Measurements from ENCODE around the gene OGT. TPM values are rescaled to one million over a fixed set of nuclear protein-coding genes. Genes with fewer than 3 reads are reported as not detected.

Gene OGT
- total RNA-seq, 1 experiment from 2014 or later, result 143 TPM

DNA sequence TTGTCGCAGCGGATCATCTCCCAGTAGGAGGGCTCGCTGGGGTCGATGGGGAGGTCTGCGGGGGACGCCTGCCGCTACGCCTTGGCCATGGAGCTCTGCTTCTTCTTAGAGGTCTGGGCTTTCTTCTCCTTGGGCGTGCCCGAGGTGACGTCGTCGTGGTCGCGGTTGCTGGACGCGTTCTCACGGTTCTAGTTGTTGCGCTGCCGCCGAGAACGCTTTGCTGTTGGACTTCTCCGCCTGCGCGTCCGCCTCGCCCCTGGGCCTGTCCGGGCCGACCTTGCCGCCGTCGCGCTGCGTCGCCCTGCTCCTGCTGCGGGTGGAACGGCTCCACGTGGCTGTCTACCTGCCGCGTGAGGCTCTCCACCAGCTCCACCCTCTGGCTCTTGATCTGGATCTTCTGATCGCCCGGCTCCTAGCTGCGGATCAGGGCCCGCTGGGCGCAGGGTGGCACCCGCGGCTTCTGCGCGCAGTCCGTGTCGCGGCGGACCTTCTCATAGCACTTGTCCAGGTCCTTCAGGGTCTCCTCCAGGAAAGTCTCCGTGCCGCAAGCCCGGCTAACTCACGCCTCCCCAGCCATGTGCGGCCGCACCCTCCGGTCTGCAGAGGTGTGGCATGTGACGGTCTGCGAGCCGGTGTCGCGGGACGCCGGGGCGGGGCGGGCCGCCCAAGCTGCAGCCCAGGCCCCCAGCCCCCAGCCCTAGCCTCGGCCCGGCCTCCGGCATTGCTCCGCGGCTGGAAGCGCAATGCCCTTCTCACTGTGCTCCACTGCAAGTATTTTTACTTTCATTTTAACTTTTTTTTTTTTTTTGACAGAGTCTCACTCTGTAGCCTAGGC is 40.5 kb upstream of the OGT start:
- ATAC-seq (no peak), DNase-seq (ENCODE audit: low read depth, low spot score) (no peak)
- H3K36me3 ChIP-seq (ENCODE audit: control insufficient read depth in 1 of 2, insufficient read depth in 2 of 2, low read length in 2 of 2), result no peaks in the 10 kb centered on the region
- no peaks in the 10 kb centered on the region for H3K4me1 ChIP-seq (ENCODE audit: control insufficient read depth in 1 of 2, insufficient read depth in 2 of 2, low read length in 2 of 2)
- H3K27me3 ChIP-seq (ENCODE audit: insufficient read depth, low read length), result no peaks in the 10 kb centered on the region
- H3K9me2 ChIP-seq (ENCODE audit: insufficient read depth), result no peaks in the 10 kb centered on the region
- H2AFZ ChIP-seq (ENCODE audit: low read depth, low read length, poor library complexity, severe bottlenecking), result no peak overlapping the region
- no peak overlapping the region for H3K4me3 ChIP-seq (replicated peaks in 1 of 2; ENCODE audit: low read depth in 1 of 2, low read length in 2 of 2)
- RAD21 ChIA-PET (ENCODE audit: low non-redundant PET in 1 of 2, low total read pairs in 2 of 2, uncharacterized antibody in 2 of 2, unreplicated experiment in 2 of 2), result no interaction called here
- no TSS peak for BruUV-seq (replicated peaks)
- H4K20me1 ChIP-seq (ENCODE audit: insufficient read depth), result no peaks in the 10 kb centered on the region
- H3K27ac ChIP-seq (ENCODE audit: low read depth, low read length), result no peak overlapping the region
- H3K9ac ChIP-seq (ENCODE audit: low read length), result no peak overlapping the region
- H3K79me2 ChIP-seq (ENCODE audit: insufficient read depth, low read length), result no peaks in the 10 kb centered on the region
- TF ChIP-seq ELF1 (IDR thresholded peaks at IDR 0.05; ENCODE audit: borderline replicate concordance, low read depth), result no peak
- no peak for TF ChIP-seq JUND (IDR thresholded peaks at IDR 0.05)
- TF ChIP-seq EZH2 (IDR thresholded peaks at IDR 0.05), result no peak
- no peak for TF ChIP-seq YY1 (IDR thresholded peaks at IDR 0.05; ENCODE audit: extremely low read depth, insufficient replicate concordance, low read depth, low read length)
- no peak for TF ChIP-seq SIN3A (IDR thresholded peaks at IDR 0.05; ENCODE audit: low read depth)
- TF ChIP-seq ZNF274 (IDR thresholded peaks at IDR 0.05; ENCODE audit: low read depth, low read length), result no peak
- TF ChIP-seq ZFX (IDR thresholded peaks at IDR 0.05), result no peak
- no peak for TF ChIP-seq EZH2phosphoT487 (IDR thresholded peaks at IDR 0.05; ENCODE audit: borderline replicate concordance)
- TF ChIP-seq FOSL1 (IDR thresholded peaks at IDR 0.05; ENCODE audit: low read depth), result no peak
- no peak for TF ChIP-seq SP1 (IDR thresholded peaks at IDR 0.05; ENCODE audit: low read depth)
- TF ChIP-seq ATF3 (IDR thresholded peaks at IDR 0.05), result no peak
- no peak for TF ChIP-seq CEBPB (IDR thresholded peaks at IDR 0.05; ENCODE audit: low read depth)
- no peak for TF ChIP-seq CTCF (IDR thresholded peaks at IDR 0.05 in 2 of 3, conservative IDR thresholded peaks at IDR 0.05 in 1 of 3; ENCODE audit: borderline replicate concordance in 1 of 3, insufficient read depth in 1 of 3, low read depth in 2 of 3, low read length in 2 of 3)
- no peaks in the 10 kb centered on the region for H3K9me3 ChIP-seq (ENCODE audit: control insufficient read depth in 1 of 2, insufficient read depth in 1 of 2, low read depth in 1 of 2, low read length in 2 of 2)
- POLR2A ChIA-PET, result no interaction called here
- CTCF ChIA-PET, result no interaction called here
- intact Hi-C loops (cut with micrococcal nuclease), result no loop called here
- H3K4me2 ChIP-seq (ENCODE audit: low read length), result no peak overlapping the region

All from HCT116 (cell line).